ENCODE results near the gene GPRIN1. TPM values are rescaled to one million over a fixed set of nuclear protein-coding genes. Genes with fewer than 3 reads are reported as not detected.

Gene GPRIN1
- total RNA-seq, 2 donors from 2014 or later = 0.14 to 6.6 TPM

- WGBS = 9% methylated on average over 4 of the region's 4 CpGs
- intact Hi-C loops (cut with DNase I) = loop anchor here (10.0 kb wide), 1 partner anchor 225 kb away; the partner anchor contains the start of gene CLTB
Measured at GRCh38 chr5:176639981-176640380, 30.0 kb upstream of the GPRIN1 start.

GRCh38 chr5:176639208-176639607, 29.3 kb upstream of the GPRIN1 start:
- intact Hi-C loops (cut with DNase I) = no loop called here
- DNase-seq (ENCODE audit: low spot score) = no peak
- 66% methylated on average over 3 of the region's 4 CpGs for WGBS

More at GRCh38 chr5:176639981-176640380, 30.0 kb upstream of the GPRIN1 start:
- no peaks in the 10 kb centered on the region for H3K27me3 ChIP-seq (replicated peaks; ENCODE audit: insufficient read depth)
- H3K36me3 ChIP-seq = no peaks in the 10 kb centered on the region
- H3K4me1 ChIP-seq (replicated peaks) = no peaks in the 10 kb centered on the region
- no peak for DNase-seq (ENCODE audit: low spot score)
- H3K27ac ChIP-seq = no peak overlapping the region
- no peak for TF ChIP-seq POLR2AphosphoS5 (IDR thresholded peaks at IDR 0.05)
- no peak for TF ChIP-seq CTCF (IDR thresholded peaks at IDR 0.05)
- no peak for TF ChIP-seq POLR2A (IDR thresholded peaks at IDR 0.05)
- H3K9me3 ChIP-seq = no peaks in the 10 kb centered on the region
- H3K4me3 ChIP-seq = no peak overlapping the region

GRCh38 chr5:176638437-176638836, 28.5 kb upstream of the GPRIN1 start:
- Histone ChIP-seq H3K27ac (no peak overlapping the region), H3K36me3 (no peaks in the 10 kb centered on the region), H3K9me3 (no peaks in the 10 kb centered on the region), H3K27me3 (replicated peaks; ENCODE audit: insufficient read depth) (no peaks in the 10 kb centered on the region), H3K4me3 (no peak overlapping the region), H3K4me1 (replicated peaks) (no peaks in the 10 kb centered on the region)
- no peak for DNase-seq (ENCODE audit: low spot score)
- intact Hi-C loops (cut with DNase I) = no loop called here
- 95% methylated on average over 3 of the region's 3 CpGs for WGBS
- TF ChIP-seq CTCF (IDR thresholded peaks at IDR 0.05) (no peak), POLR2AphosphoS5 (IDR thresholded peaks at IDR 0.05) (no peak), POLR2A (IDR thresholded peaks at IDR 0.05) (no peak)

More at GRCh38 chr5:176639208-176639607, 29.3 kb upstream of the GPRIN1 start:
- Histone ChIP-seq H3K36me3 (no peaks in the 10 kb centered on the region), H3K9me3 (no peaks in the 10 kb centered on the region), H3K27ac (no peak overlapping the region), H3K27me3 (replicated peaks; ENCODE audit: insufficient read depth) (no peaks in the 10 kb centered on the region), H3K4me3 (no peak overlapping the region), H3K4me1 (replicated peaks) (no peaks in the 10 kb centered on the region)
- TF ChIP-seq POLR2AphosphoS5 (IDR thresholded peaks at IDR 0.05) (no peak), CTCF (IDR thresholded peaks at IDR 0.05) (no peak), POLR2A (IDR thresholded peaks at IDR 0.05) (no peak)

DNA sequence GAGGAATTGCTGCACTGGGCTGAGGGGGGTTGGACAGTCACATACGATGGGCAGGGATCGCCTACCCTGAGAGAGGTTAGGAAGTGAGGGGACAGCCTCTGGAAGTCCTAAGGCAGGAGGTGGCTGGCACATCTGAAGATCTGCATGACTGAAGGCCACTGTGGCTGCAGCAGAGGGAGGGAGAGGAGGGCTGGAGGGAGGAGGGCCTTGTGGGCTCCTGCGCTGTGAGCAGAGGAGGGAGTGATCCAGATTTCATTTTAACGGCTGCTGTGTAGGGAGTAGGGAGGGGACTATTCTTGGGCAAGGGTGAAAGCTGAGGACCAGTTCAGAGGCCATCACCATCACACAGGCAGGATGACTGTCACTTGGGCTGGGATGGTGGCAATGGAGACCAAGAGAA, 27.6 kb upstream of the GPRIN1 start:
- TF ChIP-seq CTCF (IDR thresholded peaks at IDR 0.05) (no peak), POLR2AphosphoS5 (IDR thresholded peaks at IDR 0.05) (no peak), POLR2A (IDR thresholded peaks at IDR 0.05) (no peak)
- Histone ChIP-seq H3K4me1 (replicated peaks) (no peaks in the 10 kb centered on the region), H3K27ac (no peak overlapping the region), H3K4me3 (no peak overlapping the region), H3K9me3 (no peaks in the 10 kb centered on the region), H3K36me3 (no peaks in the 10 kb centered on the region), H3K27me3 (replicated peaks; ENCODE audit: insufficient read depth) (peaks cover 5% of the 10 kb centered on the region)
- DNase-seq (ENCODE audit: low spot score) = no peak
- intact Hi-C loops (cut with DNase I) = no loop called here
- 51% methylated on average over 4 of the region's 4 CpGs for WGBS

- H3K4me1 ChIP-seq (replicated peaks) = no peaks in the 10 kb centered on the region
- WGBS = 48% methylated on average over 9 of the region's 9 CpGs
- no peaks in the 10 kb centered on the region for H3K9me3 ChIP-seq
- H3K36me3 ChIP-seq = no peaks in the 10 kb centered on the region
- no peak overlapping the region for H3K27ac ChIP-seq
- H3K4me3 ChIP-seq = no peak overlapping the region
- no peak for DNase-seq (ENCODE audit: low spot score)
- TF ChIP-seq CTCF (IDR thresholded peaks at IDR 0.05) (no peak), POLR2AphosphoS5 (IDR thresholded peaks at IDR 0.05) (no peak), POLR2A (IDR thresholded peaks at IDR 0.05) (no peak)
- H3K27me3 ChIP-seq (replicated peaks; ENCODE audit: insufficient read depth) = peaks cover 5% of the 10 kb centered on the region
- intact Hi-C loops (cut with DNase I) = no loop called here
Measured at GRCh38 chr5:176636426-176636825, 26.5 kb upstream of the GPRIN1 start.
